K562 (cell line): ENCODE results near the gene USHBP1. TPM values are rescaled to one million over a fixed set of nuclear protein-coding genes. Genes with fewer than 3 reads are reported as not detected.
A peak's percentile ranks its signal among the peaks of the same experiment; 100 is the strongest.

Experiments
- AFF4 ChIP-seq: sonication (generic); formaldehyde crosslinking; IDR thresholded peaks from 2 replicates; pipeline ENCODE4 v1.8.0; 2023; ENCODE audit warnings: mild to moderate bottlenecking, missing genetic modification reagents
- ARNT ChIP-seq, 2 experiments: fragments of 450-650 bp; IDR thresholded peaks; 2 replicates each; pipeline ENCODE4 v1.6.1; 2016; ENCODE audit warnings: mild to moderate bottlenecking in 1 of 2
- CHD4 ChIP-seq: fragments of 200-600 bp; sonication (generic); IDR thresholded peaks from 3 replicates; pipeline ENCODE4 v1.6.1; 2012; ENCODE audit warnings: low read depth, mild to moderate bottlenecking, mixed read lengths, low read length, inconsistent platforms; ENCODE audit not compliant: insufficient read depth, insufficient replicate concordance, poor library complexity, severe bottlenecking
- E2F8 ChIP-seq: fragments of 450-650 bp; IDR thresholded peaks from 2 replicates; pipeline ENCODE4 v1.7.1; 2018; ENCODE audit warnings: mild to moderate bottlenecking, low read depth; ENCODE audit not compliant: partially characterized antibody
- ELF1 ChIP-seq: fragments of 200-800 bp; sonication (Bioruptor generic); IDR thresholded peaks from 2 replicates; pipeline ENCODE4 v1.6.1; 2016; ENCODE audit warnings: missing genetic modification characterization, missing compliant biosample characterization
- HOMEZ ChIP-seq: fragments of 250-450 bp; sonication (Bioruptor Pico); IDR thresholded peaks from 2 replicates; pipeline ENCODE4 v1.4.0; 2020; ENCODE audit warnings: mild to moderate bottlenecking, moderate library complexity
- KAT2B ChIP-seq: IDR thresholded peaks from one replicate; pipeline ENCODE4 v1.6.1; 2012; ENCODE audit warnings: low read depth, mild to moderate bottlenecking, control low read depth, inconsistent platforms, low read length, moderate library complexity
- MAX ChIP-seq: sonication (generic); formaldehyde crosslinking; IDR thresholded peaks from 2 replicates; pipeline ENCODE4 v1.9.0; 2022; ENCODE audit warnings: mild to moderate bottlenecking, missing genetic modification reagents
- RAD21 ChIP-seq, 2 experiments: fragments of 250-450 bp in 1 of 2; fragments of 450-650 bp in 1 of 2; sonication (Bioruptor Pico) in 1 of 2; formaldehyde crosslinking in 1 of 2; IDR thresholded peaks in 1 of 2; conservative IDR thresholded peaks in 1 of 2; 2 replicates each; pipeline versions ENCODE4 v1.4.0 to v1.8.0; 2020 to 2022; ENCODE audit warnings: mild to moderate bottlenecking in 2 of 2, moderate library complexity in 1 of 2
- SNRNP70 ChIP-seq: fragments of 200-400 bp; formaldehyde crosslinking; optimal IDR thresholded peaks from 2 replicates; pipeline ENCODE3; 2017; ENCODE audit warnings: low read depth, low read length
- TAF15 ChIP-seq: fragments of 200-400 bp; formaldehyde crosslinking; IDR thresholded peaks from 2 replicates; pipeline ENCODE4 v1.6.1; 2017; ENCODE audit warnings: mild to moderate bottlenecking, low read depth, low read length, moderate library complexity
- TCFL5 ChIP-seq: fragments of 250-450 bp; sonication (Bioruptor Pico); conservative IDR thresholded peaks from 2 replicates; pipeline ENCODE4 v1.6.1; 2021; ENCODE audit warnings: mild to moderate bottlenecking, moderate library complexity, matching md5 sums
- TEAD2 ChIP-seq: fragments of 450-650 bp; IDR thresholded peaks from 2 replicates; pipeline ENCODE4 v1.6.1; 2016; ENCODE audit warnings: missing genetic modification characterization, control low read depth, missing compliant biosample characterization
- ZFP91 ChIP-seq: sonication (generic); formaldehyde crosslinking; IDR thresholded peaks from 2 replicates; pipeline ENCODE4 v1.8.0; 2022; ENCODE audit warnings: mild to moderate bottlenecking, missing genetic modification reagents
- ZNF134 ChIP-seq: fragments of 250-450 bp; sonication (Bioruptor Pico); conservative IDR thresholded peaks from 2 replicates; pipeline ENCODE4 v1.4.0; 2020
- polyA plus RNA-seq, 8 experiments: library from polyadenylated mRNA; depleted of rRNA in 4 of 8; stranded (reverse) in 5 of 8; unstranded in 3 of 8; fragments of >200 nt; fragmentation: Nextera tagmentation in 2 of 8; fragmentation: Illumina TruSeq in 1 of 8; extraction: Ambion mirVana in 2 of 8; extraction: Trizol in 1 of 8; gene quantifications; 2 replicates each; pipeline versions ENCODE4 v1.2.1 to v1.2.3, GENCODE V29; 2011 to 2014; ENCODE audit warnings: inconsistent platforms in 1 of 8, missing spikeins in 1 of 8
- total RNA-seq, 7 experiments: library from RNA; depleted of rRNA in 6 of 7; stranded (reverse); fragments of >200 nt in 6 of 7; fragmentation: Illumina TruSeq in 2 of 7; extraction: Trizol in 2 of 7; gene quantifications; 2 replicates each; pipeline versions ENCODE4 v1.2.1 to v1.2.3, GENCODE V29; 2011 to 2021; ENCODE audit warnings: low replicate concordance in 1 of 7

USHBP1 gene
- total and polyA plus RNA-seq, 9 of the 15 experiments (the other 6 are each of a cell fraction or from before 2014, with no cell fraction given) = 0.03 to 0.10 (median 0.05) TPM; not detected in 5

GRCh38 chr19:17246681-17247425, 17.7 kb downstream of the USHBP1 start (continued):
- TF ChIP-seq HOMEZ = 0 out of 2 replicates have a peak, but pooled peaks have one; percentile 37
- TF ChIP-seq ZNF134 (CRISPR knock-in tag) = no peak
- no peak for TF ChIP-seq TEAD2 (tag)
- TF ChIP-seq E2F8 = no peak
- TF ChIP-seq ZFP91 (CRISPR knock-in tag) = 0 out of 2 replicates have a peak, but pooled peaks have one; percentile 19
- no peak for TF ChIP-seq ARNT (IDR thresholded peaks at IDR 0.05)
- no peak for TF ChIP-seq MAX (CRISPR knock-in tag)
- TF ChIP-seq ELF1 (tag) = no peak
- no peak for TF ChIP-seq KAT2B
- peak; percentile 83 for TF ChIP-seq CHD4
- TF ChIP-seq TCFL5 (CRISPR knock-in tag) = no peak
- no peak for TF ChIP-seq RAD21 (CRISPR knock-in tag; conservative IDR thresholded peaks at IDR 0.05 in 1 of 2, IDR thresholded peaks at IDR 0.05 in 1 of 2)
- TF ChIP-seq TAF15 = no peak
- no peak for TF ChIP-seq AFF4 (CRISPR knock-in tag)
- no peak for TF ChIP-seq SNRNP70
